Panc1 (cell line): ENCODE data around the gene PTPN9.

Experiments
- CTCF ChIP-seq: fragments of 450-650 bp; IDR thresholded peaks from 2 replicates; pipeline ENCODE4 v1.5.1; 2017; ENCODE audit warnings: mild to moderate bottlenecking
- POLR2AphosphoS5 ChIP-seq: IDR thresholded peaks from 2 replicates; pipeline ENCODE4 v1.6.1; 2012; ENCODE audit warnings: mild to moderate bottlenecking, low read depth, low read length, moderate library complexity
- SIN3A ChIP-seq: IDR thresholded peaks from 2 replicates; pipeline ENCODE4 v1.6.1; 2012; ENCODE audit warnings: low read depth, mild to moderate bottlenecking, low read length, moderate library complexity, borderline replicate concordance; ENCODE audit not compliant: insufficient read depth
- TCF7L2 ChIP-seq: IDR thresholded peaks from 2 replicates; pipeline ENCODE4 v1.6.1; 2011; ENCODE audit warnings: mild to moderate bottlenecking, low read depth, low read length, inconsistent platforms

- TF ChIP-seq POLR2AphosphoS5 (no peak), CTCF (no peak), SIN3A (no peak), TCF7L2 (no peak)
Observed at GRCh38 chr15:75420698-75421097, 158.4 kb downstream of the PTPN9 start.
